ENCODE results near the gene EXOC3L2. TPM values are rescaled to one million over a fixed set of nuclear protein-coding genes. Genes with fewer than 3 reads are reported as not detected.
A peak's percentile ranks its signal among the peaks of the same experiment; 100 is the strongest.

EXOC3L2 gene
- total and polyA plus RNA-seq, 5 donors from 2014 or later = not detected

GRCh38 chr19:45184115-45184514, 61.1 kb downstream of the EXOC3L2 start:
- no peak overlapping the region for H3K4me3 Mint-ChIP-seq
- H3K36me3 ChIP-seq (ENCODE audit: control insufficient read depth, insufficient read depth, low read length) = peaks cover 4% of the 10 kb centered on the region
- H3K27ac ChIP-seq (ENCODE audit: insufficient read depth, low read length, poor library complexity, severe bottlenecking) = no peak overlapping the region
- no peak overlapping the region for H3K4me3 ChIP-seq (ENCODE audit: low read depth, low read length)
- DNase-seq (no peak), ATAC-seq (ENCODE audit: low read depth in 2 of 2) (no peak)
- no peaks in the 10 kb centered on the region for H3K9me3 Mint-ChIP-seq
- H3K27me3 Mint-ChIP-seq = no peaks in the 10 kb centered on the region
- peaks cover 0 to 42% (median 16%) of the 10 kb centered on the region in 4 donors for H3K4me1 Mint-ChIP-seq
- H3K9me3 ChIP-seq (ENCODE audit: control insufficient read depth in 2 of 2, low read length in 2 of 2) = no peaks in the 10 kb centered on the region
- peaks cover 12% of the 10 kb centered on the region for H3K36me3 Mint-ChIP-seq
- peaks cover 31% of the 10 kb centered on the region for H3K4me1 ChIP-seq (ENCODE audit: control insufficient read depth, insufficient read depth, low read length, poor library complexity, severe bottlenecking)
- no peak overlapping the region for H3K27ac Mint-ChIP-seq
- H3K27me3 ChIP-seq (ENCODE audit: control insufficient read depth, insufficient read depth, low read length) = no peaks in the 10 kb centered on the region

DNA sequence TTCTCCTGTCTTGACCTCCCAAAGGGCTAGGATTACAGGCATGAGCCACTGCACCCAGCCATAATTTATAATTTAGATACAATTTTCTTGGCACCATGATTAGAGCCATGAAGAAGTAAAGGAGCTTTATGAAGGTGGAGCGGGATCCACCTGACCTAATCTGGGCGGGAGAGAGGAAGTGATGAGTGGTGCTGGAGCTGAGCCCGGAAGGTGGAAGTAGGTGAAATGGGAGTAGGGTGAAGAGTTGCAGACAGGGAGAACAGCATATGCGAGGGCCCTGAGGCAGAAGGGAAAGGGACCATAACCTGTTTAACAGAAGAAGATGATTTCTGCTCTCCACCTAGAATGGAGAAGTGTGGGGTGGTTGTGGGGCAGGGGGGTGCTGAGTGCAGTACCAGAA, 62.4 kb downstream of the EXOC3L2 start:
- DNase-seq (no peak), ATAC-seq (ENCODE audit: low read depth in 2 of 2) (no peak)
- Histone ChIP-seq H3K27me3 (ENCODE audit: control insufficient read depth, insufficient read depth, low read length) (no peaks in the 10 kb centered on the region), H3K9me3 (ENCODE audit: control insufficient read depth in 2 of 2, low read length in 2 of 2) (no peaks in the 10 kb centered on the region), H3K4me3 (ENCODE audit: low read depth, low read length) (no peak overlapping the region), H3K27ac (ENCODE audit: insufficient read depth, low read length, poor library complexity, severe bottlenecking) (no peak overlapping the region), H3K36me3 (ENCODE audit: control insufficient read depth, insufficient read depth, low read length) (peaks cover 4% of the 10 kb centered on the region), H3K4me1 (ENCODE audit: control insufficient read depth, insufficient read depth, low read length, poor library complexity, severe bottlenecking) (peaks cover 35% of the 10 kb centered on the region)
- Mint-ChIP-seq H3K27me3 (no peaks in the 10 kb centered on the region), H3K9me3 (no peaks in the 10 kb centered on the region), H3K4me1 (peaks cover 0 to 50% (median 20%) of the 10 kb centered on the region in 4 donors), H3K4me3 (no peak overlapping the region), H3K36me3 (peaks cover 12% of the 10 kb centered on the region), H3K27ac (no peak overlapping the region)

DNA sequence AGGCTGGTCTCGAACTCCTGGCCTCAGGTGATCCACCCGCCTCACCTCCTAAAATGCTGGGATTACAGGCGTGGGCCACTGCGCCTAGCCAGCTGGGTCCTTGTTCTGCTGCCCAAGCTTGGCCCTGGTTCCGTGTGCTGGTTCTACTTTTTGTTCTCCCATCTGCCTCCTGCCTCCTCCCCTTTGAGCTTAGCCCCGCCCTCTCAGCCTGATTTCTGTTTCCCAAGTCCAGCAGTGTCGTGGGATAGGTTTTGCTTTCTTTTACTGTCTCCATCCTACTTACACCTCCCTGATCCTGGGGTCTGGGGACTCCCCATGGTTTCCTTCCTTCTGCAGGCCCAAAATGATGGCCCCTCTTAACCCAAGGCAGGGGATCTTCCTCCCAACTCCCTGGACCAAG, 64.3 kb downstream of the EXOC3L2 start:
- no peaks in the 10 kb centered on the region for H3K9me3 Mint-ChIP-seq

DNA sequence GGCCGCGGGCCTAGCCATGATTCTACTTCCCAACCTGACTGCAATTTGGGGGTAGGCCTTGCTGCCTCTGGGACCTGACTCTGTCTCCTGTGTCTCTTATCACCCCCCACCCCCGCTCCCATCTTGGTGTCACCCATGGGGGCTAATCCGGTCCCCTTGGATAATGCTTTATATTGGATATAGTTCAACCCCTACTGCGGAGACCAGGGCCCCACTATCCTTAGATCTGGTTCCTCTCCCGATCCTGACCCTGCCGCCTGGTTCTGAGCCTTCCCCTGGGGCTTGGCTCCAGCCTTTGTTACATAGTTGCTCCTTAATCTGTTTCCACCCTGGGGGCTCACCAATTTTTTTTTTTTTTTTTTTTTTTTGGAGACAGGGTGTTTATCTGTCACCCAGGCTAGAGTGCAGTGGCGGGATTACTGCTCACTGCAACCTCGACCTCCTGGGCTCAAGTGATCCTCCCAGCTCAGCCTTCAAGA, 65.3 kb downstream of the EXOC3L2 start:
- no peaks in the 10 kb centered on the region for H3K9me3 Mint-ChIP-seq
- no peaks in the 10 kb centered on the region for H3K27me3 Mint-ChIP-seq
- peak overlapping the region; percentile 94 for H3K27ac ChIP-seq (ENCODE audit: insufficient read depth, low read length, poor library complexity, severe bottlenecking)
- H3K4me1 ChIP-seq (ENCODE audit: control insufficient read depth, insufficient read depth, low read length, poor library complexity, severe bottlenecking) = peaks cover 40% of the 10 kb centered on the region
- no peaks in the 10 kb centered on the region for H3K9me3 ChIP-seq (ENCODE audit: control insufficient read depth in 2 of 2, low read length in 2 of 2)
- peak overlapping the region; percentile 13 for H3K4me3 ChIP-seq (ENCODE audit: low read depth, low read length)
- H3K36me3 ChIP-seq (ENCODE audit: control insufficient read depth, insufficient read depth, low read length) = peaks cover 4% of the 10 kb centered on the region
- DNase-seq (no peak), ATAC-seq (ENCODE audit: low read depth in 2 of 2) (no peak)
- peaks cover 0 to 58% (median 25%) of the 10 kb centered on the region in 4 donors for H3K4me1 Mint-ChIP-seq
- H3K27ac Mint-ChIP-seq = peak overlapping the region in 1 of 3 donors; percentile 85
- peak overlapping the region; percentile 69 to 85 (median 79) for H3K4me3 Mint-ChIP-seq
- H3K36me3 Mint-ChIP-seq = peaks cover 12% of the 10 kb centered on the region
- no peaks in the 10 kb centered on the region for H3K27me3 ChIP-seq (ENCODE audit: control insufficient read depth, insufficient read depth, low read length)

More for the DNA sequence above, 64.3 kb downstream of the EXOC3L2 start:
- no peaks in the 10 kb centered on the region for H3K27me3 ChIP-seq (ENCODE audit: control insufficient read depth, insufficient read depth, low read length)
- H3K36me3 ChIP-seq (ENCODE audit: control insufficient read depth, insufficient read depth, low read length) = peaks cover 4% of the 10 kb centered on the region
- H3K27ac Mint-ChIP-seq = peak overlapping the region in 1 of 3 donors; percentile 85
- no peaks in the 10 kb centered on the region for H3K27me3 Mint-ChIP-seq
- peak overlapping the region; percentile 75 to 86 (median 81) for H3K4me3 Mint-ChIP-seq
- H3K9me3 ChIP-seq (ENCODE audit: control insufficient read depth in 2 of 2, low read length in 2 of 2) = no peaks in the 10 kb centered on the region
- no peak overlapping the region for H3K27ac ChIP-seq (ENCODE audit: insufficient read depth, low read length, poor library complexity, severe bottlenecking)
- H3K36me3 Mint-ChIP-seq = peaks cover 12% of the 10 kb centered on the region
- DNase-seq (no peak), ATAC-seq (ENCODE audit: low read depth in 2 of 2) (no peak)
- H3K4me3 ChIP-seq (ENCODE audit: low read depth, low read length) = no peak overlapping the region
- peaks cover 0 to 56% (median 20%) of the 10 kb centered on the region in 4 donors for H3K4me1 Mint-ChIP-seq
- H3K4me1 ChIP-seq (ENCODE audit: control insufficient read depth, insufficient read depth, low read length, poor library complexity, severe bottlenecking) = peaks cover 40% of the 10 kb centered on the region

DNA sequence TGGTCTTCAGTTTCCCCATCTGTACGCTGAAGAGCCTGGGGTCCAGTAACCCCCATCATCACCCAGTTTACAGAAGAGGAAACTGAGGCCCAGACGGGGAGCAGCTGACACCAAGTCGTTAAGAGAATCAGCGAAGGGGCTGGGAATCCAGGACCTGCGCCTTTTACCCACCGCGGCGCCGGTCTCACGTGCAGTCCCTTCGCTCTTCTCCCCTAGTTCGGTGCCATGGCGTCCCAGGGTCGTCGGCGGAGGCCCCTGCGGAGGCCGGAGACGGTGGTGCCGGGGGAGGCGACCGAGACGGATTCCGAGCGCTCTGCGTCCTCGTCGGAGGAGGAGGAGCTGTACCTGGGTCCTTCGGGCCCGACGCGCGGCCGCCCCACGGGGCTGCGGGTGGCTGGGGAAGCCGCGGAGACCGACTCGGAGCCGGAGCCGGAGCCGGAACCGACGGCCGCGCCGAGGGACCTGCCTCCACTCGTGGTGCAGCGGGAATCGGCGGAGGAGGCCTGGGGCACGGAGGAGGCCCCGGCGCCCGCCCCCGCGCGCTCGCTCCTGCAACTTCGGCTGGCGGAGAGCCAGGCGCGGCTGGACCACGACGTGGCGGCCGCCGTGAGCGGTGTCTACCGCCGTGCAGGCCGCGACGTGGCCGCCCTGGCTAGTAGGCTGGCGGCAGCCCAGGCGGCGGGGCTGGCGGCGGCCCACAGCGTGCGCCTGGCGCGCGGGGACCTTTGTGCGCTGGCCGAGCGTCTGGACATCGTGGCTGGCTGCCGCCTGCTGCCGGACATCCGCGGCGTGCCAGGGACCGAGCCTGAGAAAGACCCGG, 65.9 kb downstream of the EXOC3L2 start:
- Mint-ChIP-seq H3K27ac (peak overlapping the region in 2 of 3 donors; percentile 97 to 98), H3K36me3 (peaks cover 12% of the 10 kb centered on the region), H3K27me3 (no peaks in the 10 kb centered on the region), H3K9me3 (no peaks in the 10 kb centered on the region), H3K4me1 (peaks cover 0 to 56% (median 24%) of the 10 kb centered on the region in 4 donors), H3K4me3 (peak overlapping the region; percentile 90 to 95 (median 93))
- Histone ChIP-seq H3K27ac (ENCODE audit: insufficient read depth, low read length, poor library complexity, severe bottlenecking) (peak overlapping the region; percentile 94), H3K9me3 (ENCODE audit: control insufficient read depth in 2 of 2, low read length in 2 of 2) (no peaks in the 10 kb centered on the region), H3K4me1 (ENCODE audit: control insufficient read depth, insufficient read depth, low read length, poor library complexity, severe bottlenecking) (peaks cover 40% of the 10 kb centered on the region), H3K4me3 (ENCODE audit: low read depth, low read length) (peak overlapping the region; percentile 88), H3K27me3 (ENCODE audit: control insufficient read depth, insufficient read depth, low read length) (no peaks in the 10 kb centered on the region), H3K36me3 (ENCODE audit: control insufficient read depth, insufficient read depth, low read length) (peaks cover 4% of the 10 kb centered on the region)
- no peak for ATAC-seq (ENCODE audit: low read depth in 2 of 2)
- DNase-seq = peak; percentile 28 to 55 (median 39)

GRCh38 chr19:45178262-45179071, 66.7 kb downstream of the EXOC3L2 start, which contains the start of gene BLOC1S3:
TSS of gene BLOC1S3 (plus strand) at chr19:45178784. CDS start at chr19:45179297, 513 bp downstream.
- Histone ChIP-seq H3K4me1 (ENCODE audit: control insufficient read depth, insufficient read depth, low read length, poor library complexity, severe bottlenecking) (peaks cover 42% of the 10 kb centered on the region), H3K27me3 (ENCODE audit: control insufficient read depth, insufficient read depth, low read length) (no peaks in the 10 kb centered on the region), H3K36me3 (ENCODE audit: control insufficient read depth, insufficient read depth, low read length) (peaks cover 4% of the 10 kb centered on the region), H3K4me3 (ENCODE audit: low read depth, low read length) (peak within 1 kb of the TSS; percentile 88), H3K9me3 (ENCODE audit: control insufficient read depth in 2 of 2, low read length in 2 of 2) (no peaks in the 10 kb centered on the region), H3K27ac (ENCODE audit: insufficient read depth, low read length, poor library complexity, severe bottlenecking) (peak within 1 kb of the TSS; percentile 94)
- H3K9me3 Mint-ChIP-seq = no peaks in the 10 kb centered on the region
- ATAC-seq (ENCODE audit: low read depth in 2 of 2) (peak; percentile 85 to 88), DNase-seq (peak; percentile 100)
- H3K27ac Mint-ChIP-seq = peak within 1 kb of the TSS; percentile 97 to 98 (median 98)
- peaks cover 12% of the 10 kb centered on the region for H3K36me3 Mint-ChIP-seq
- H3K27me3 Mint-ChIP-seq = no peaks in the 10 kb centered on the region
- H3K4me1 Mint-ChIP-seq = peaks cover 0 to 62% (median 24%) of the 10 kb centered on the region in 4 donors
- peak within 1 kb of the TSS; percentile 90 to 95 (median 93) for H3K4me3 Mint-ChIP-seq

- H3K36me3 Mint-ChIP-seq = peaks cover 11% of the 10 kb centered on the region
- Histone ChIP-seq H3K36me3 (ENCODE audit: control insufficient read depth, insufficient read depth, low read length) (peaks cover 4% of the 10 kb centered on the region), H3K4me1 (ENCODE audit: control insufficient read depth, insufficient read depth, low read length, poor library complexity, severe bottlenecking) (peaks cover 46% of the 10 kb centered on the region), H3K9me3 (ENCODE audit: control insufficient read depth in 2 of 2, low read length in 2 of 2) (no peaks in the 10 kb centered on the region), H3K27me3 (ENCODE audit: control insufficient read depth, insufficient read depth, low read length) (no peaks in the 10 kb centered on the region), H3K4me3 (ENCODE audit: low read depth, low read length) (peak within 1 kb of the TSS; percentile 88), H3K27ac (ENCODE audit: insufficient read depth, low read length, poor library complexity, severe bottlenecking) (peak within 1 kb of the TSS; percentile 94)
- no peaks in the 10 kb centered on the region for H3K9me3 Mint-ChIP-seq
- peaks cover 0 to 64% (median 24%) of the 10 kb centered on the region in 4 donors for H3K4me1 Mint-ChIP-seq
- ATAC-seq (ENCODE audit: low read depth in 2 of 2) (no peak), DNase-seq (no peak)
- H3K4me3 Mint-ChIP-seq = peak within 1 kb of the TSS; percentile 90 to 95 (median 93)
- H3K27me3 Mint-ChIP-seq = no peaks in the 10 kb centered on the region
- H3K27ac Mint-ChIP-seq = peak within 1 kb of the TSS; percentile 97 to 98 (median 98)
These were observed 67.4 kb downstream of the EXOC3L2 start, which contains the start of gene TRAPPC6A for GRCh38 chr19:45177817-45178261. TSS of gene TRAPPC6A (minus strand) at chr19:45178237. CDS start at chr19:45178218, 19 bp downstream.

Data from CD4-positive, CD25-positive, alpha-beta regulatory T cell (primary cell).